ENCODE results near the gene EDIL3. TPM values are rescaled to one million over a fixed set of nuclear protein-coding genes. Genes with fewer than 3 reads are reported as not detected.
"Not testable (repeated sequence)": the region's sequence is repeated elsewhere in the genome, so short reads cannot be mapped to it uniquely, and the experiment has no call there.

Gene EDIL3
- polyA plus RNA-seq, 1 donor (not counting 4 experiments of a cell fraction or from before 2014, with no cell fraction given), result 0.34 TPM

DNA sequence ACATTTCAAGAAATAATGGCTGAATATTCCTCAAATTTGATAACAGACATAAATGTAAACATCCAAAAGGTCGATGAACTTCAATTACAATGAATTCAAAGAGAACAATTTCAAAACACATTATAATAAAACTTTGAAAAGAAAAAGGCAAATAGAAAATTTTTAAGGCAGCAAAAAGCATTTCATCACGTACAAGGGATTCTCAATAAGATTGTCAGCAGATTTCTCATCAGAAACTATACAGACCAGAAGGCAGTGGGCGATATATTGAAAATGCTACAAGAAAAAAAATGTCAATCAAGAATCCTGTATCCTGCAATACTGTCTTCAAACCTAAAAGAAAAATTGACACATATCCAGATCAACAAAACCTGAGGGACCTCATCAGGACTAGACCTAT, 62.0 kb downstream of the EDIL3 start:
- no peaks in the 10 kb centered on the region for H3K4me1 ChIP-seq (ENCODE audit: control insufficient read depth, extremely low read depth, insufficient read depth, low read length)
- H3K27me3 ChIP-seq (ENCODE audit: control insufficient read depth, extremely low read depth, insufficient read depth, low read length), result no peaks in the 10 kb centered on the region
- DNase-seq (ENCODE audit: low read depth, low spot score) (no peak), FAIRE-seq (no peak)
- no peak overlapping the region for H3K4me2 ChIP-seq (ENCODE audit: control insufficient read depth, extremely low read depth, insufficient read depth, low read depth, low read length)
- H2AFZ ChIP-seq (ENCODE audit: control insufficient read depth, low read length), result no peak overlapping the region
- H3K4me3 ChIP-seq (ENCODE audit: control insufficient read depth in 2 of 3, extremely low read depth in 1 of 3, insufficient read depth in 2 of 3, low read depth in 1 of 3, low read length in 3 of 3), result no peak overlapping the region
- H4K20me1 ChIP-seq (ENCODE audit: control insufficient read depth, extremely low read depth, insufficient read depth, low read length), result no peaks in the 10 kb centered on the region
- H3K36me3 ChIP-seq (ENCODE audit: control insufficient read depth in 2 of 2, extremely low read depth in 1 of 2, insufficient read depth in 2 of 2, low read length in 2 of 2), result no peaks in the 10 kb centered on the region
- H3K9me3 ChIP-seq (ENCODE audit: control insufficient read depth, low read depth, low read length), result no peaks in the 10 kb centered on the region
- no peaks in the 10 kb centered on the region for H3K9me1 ChIP-seq (ENCODE audit: control insufficient read depth, extremely low read depth, insufficient read depth, low read length)
- no peak overlapping the region for H3K9ac ChIP-seq (ENCODE audit: control insufficient read depth, extremely low read depth, insufficient read depth, low read length)
- TF ChIP-seq, protein P1, sequence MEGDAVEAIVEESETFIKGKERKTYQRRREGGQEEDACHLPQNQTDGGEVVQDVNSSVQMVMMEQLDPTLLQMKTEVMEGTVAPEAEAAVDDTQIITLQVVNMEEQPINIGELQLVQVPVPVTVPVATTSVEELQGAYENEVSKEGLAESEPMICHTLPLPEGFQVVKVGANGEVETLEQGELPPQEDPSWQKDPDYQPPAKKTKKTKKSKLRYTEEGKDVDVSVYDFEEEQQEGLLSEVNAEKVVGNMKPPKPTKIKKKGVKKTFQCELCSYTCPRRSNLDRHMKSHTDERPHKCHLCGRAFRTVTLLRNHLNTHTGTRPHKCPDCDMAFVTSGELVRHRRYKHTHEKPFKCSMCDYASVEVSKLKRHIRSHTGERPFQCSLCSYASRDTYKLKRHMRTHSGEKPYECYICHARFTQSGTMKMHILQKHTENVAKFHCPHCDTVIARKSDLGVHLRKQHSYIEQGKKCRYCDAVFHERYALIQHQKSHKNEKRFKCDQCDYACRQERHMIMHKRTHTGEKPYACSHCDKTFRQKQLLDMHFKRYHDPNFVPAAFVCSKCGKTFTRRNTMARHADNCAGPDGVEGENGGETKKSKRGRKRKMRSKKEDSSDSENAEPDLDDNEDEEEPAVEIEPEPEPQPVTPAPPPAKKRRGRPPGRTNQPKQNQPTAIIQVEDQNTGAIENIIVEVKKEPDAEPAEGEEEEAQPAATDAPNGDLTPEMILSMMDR (optimal IDR thresholded peaks at IDR 0.05 in 1 of 3, IDR thresholded peaks at IDR 0.05 in 1 of 3, conservative IDR thresholded peaks at IDR 0.05 in 1 of 3; ENCODE audit: extremely low read depth in 1 of 3, insufficient read depth in 2 of 3, low read length in 3 of 3), result no peak
- TF ChIP-seq EZH2 (IDR thresholded peaks at IDR 0.05; ENCODE audit: low read length), result no peak
- dilution Hi-C loops (cut with MboI; ENCODE audit: extremely low pct_ligation_motif_present, low sequenced_read_pairs), result no loop called here
- no peaks in the 10 kb centered on the region for H3K79me2 ChIP-seq (ENCODE audit: control insufficient read depth, insufficient read depth, low read length)
- H3K27ac ChIP-seq (ENCODE audit: control insufficient read depth, insufficient read depth, low read length), result no peak overlapping the region

DNA sequence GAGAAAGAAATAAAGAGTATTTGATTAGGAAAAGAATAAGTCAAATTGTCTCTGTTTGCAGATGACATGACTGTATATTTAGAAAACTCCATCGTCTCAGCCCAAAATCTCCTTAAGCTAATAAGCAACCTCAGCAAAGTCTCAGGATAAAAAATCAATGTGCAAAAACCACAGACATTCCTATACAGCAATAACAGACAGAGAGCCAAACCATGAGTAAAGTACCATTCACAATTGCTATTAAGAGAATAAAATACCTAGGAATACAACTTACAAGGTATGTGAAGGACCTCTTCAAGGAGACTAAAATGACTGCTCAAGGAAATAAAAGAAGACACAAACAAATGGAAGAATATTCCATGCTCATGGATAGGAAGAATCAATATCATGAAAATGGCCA, 66.9 kb downstream of the EDIL3 start:
- H3K9me1 ChIP-seq (ENCODE audit: control insufficient read depth, extremely low read depth, insufficient read depth, low read length); H3K27me3 ChIP-seq (ENCODE audit: control insufficient read depth, extremely low read depth, insufficient read depth, low read length); H2AFZ ChIP-seq (ENCODE audit: control insufficient read depth, low read length); H3K9me3 ChIP-seq (ENCODE audit: control insufficient read depth, low read depth, low read length); H4K20me1 ChIP-seq (ENCODE audit: control insufficient read depth, extremely low read depth, insufficient read depth, low read length); dilution Hi-C loops (cut with MboI; ENCODE audit: extremely low pct_ligation_motif_present, low sequenced_read_pairs); H3K79me2 ChIP-seq (ENCODE audit: control insufficient read depth, insufficient read depth, low read length); H3K36me3 ChIP-seq (ENCODE audit: control insufficient read depth in 2 of 2, extremely low read depth in 1 of 2, insufficient read depth in 2 of 2, low read length in 2 of 2); H3K9ac ChIP-seq (ENCODE audit: control insufficient read depth, extremely low read depth, insufficient read depth, low read length); FAIRE-seq; H3K4me3 ChIP-seq (ENCODE audit: control insufficient read depth in 2 of 3, extremely low read depth in 1 of 3, insufficient read depth in 2 of 3, low read depth in 1 of 3, low read length in 3 of 3); H3K4me1 ChIP-seq (ENCODE audit: control insufficient read depth, extremely low read depth, insufficient read depth, low read length); DNase-seq (ENCODE audit: low read depth, low spot score); H3K27ac ChIP-seq (ENCODE audit: control insufficient read depth, insufficient read depth, low read length); H3K4me2 ChIP-seq (ENCODE audit: control insufficient read depth, extremely low read depth, insufficient read depth, low read depth, low read length): not testable (repeated sequence)

DNA sequence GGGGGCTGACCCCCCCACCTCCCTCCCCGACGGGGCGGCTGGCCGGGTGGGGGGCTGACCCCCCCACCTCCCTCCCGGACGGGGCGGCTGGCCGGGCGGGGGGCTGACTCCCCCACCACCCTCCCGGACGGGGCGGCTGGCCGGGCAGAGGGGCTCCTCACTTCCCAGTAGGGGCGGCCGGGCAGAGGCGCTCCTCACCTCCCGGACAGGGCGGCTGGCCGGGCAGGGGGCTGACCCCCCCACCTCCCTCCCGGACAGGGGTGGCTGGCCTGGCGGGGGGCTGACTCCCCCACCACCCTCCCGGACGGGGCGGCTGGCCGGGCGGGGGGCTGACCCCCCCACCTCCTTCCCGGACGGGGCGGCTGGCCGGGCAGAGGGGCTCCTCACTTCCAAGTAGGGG, 72.4 kb downstream of the EDIL3 start:
- FAIRE-seq; H3K79me2 ChIP-seq (ENCODE audit: control insufficient read depth, insufficient read depth, low read length); dilution Hi-C loops (cut with MboI; ENCODE audit: extremely low pct_ligation_motif_present, low sequenced_read_pairs); H3K9me1 ChIP-seq (ENCODE audit: control insufficient read depth, extremely low read depth, insufficient read depth, low read length); H3K36me3 ChIP-seq (ENCODE audit: control insufficient read depth in 2 of 2, extremely low read depth in 1 of 2, insufficient read depth in 2 of 2, low read length in 2 of 2); H3K4me3 ChIP-seq (ENCODE audit: control insufficient read depth in 2 of 3, extremely low read depth in 1 of 3, insufficient read depth in 2 of 3, low read depth in 1 of 3, low read length in 3 of 3); H3K4me1 ChIP-seq (ENCODE audit: control insufficient read depth, extremely low read depth, insufficient read depth, low read length); DNase-seq (ENCODE audit: low read depth, low spot score); H4K20me1 ChIP-seq (ENCODE audit: control insufficient read depth, extremely low read depth, insufficient read depth, low read length); H3K27me3 ChIP-seq (ENCODE audit: control insufficient read depth, extremely low read depth, insufficient read depth, low read length); H3K9me3 ChIP-seq (ENCODE audit: control insufficient read depth, low read depth, low read length); H3K27ac ChIP-seq (ENCODE audit: control insufficient read depth, insufficient read depth, low read length); H3K9ac ChIP-seq (ENCODE audit: control insufficient read depth, extremely low read depth, insufficient read depth, low read length); H3K4me2 ChIP-seq (ENCODE audit: control insufficient read depth, extremely low read depth, insufficient read depth, low read depth, low read length); H2AFZ ChIP-seq (ENCODE audit: control insufficient read depth, low read length): not testable (repeated sequence)

DNA sequence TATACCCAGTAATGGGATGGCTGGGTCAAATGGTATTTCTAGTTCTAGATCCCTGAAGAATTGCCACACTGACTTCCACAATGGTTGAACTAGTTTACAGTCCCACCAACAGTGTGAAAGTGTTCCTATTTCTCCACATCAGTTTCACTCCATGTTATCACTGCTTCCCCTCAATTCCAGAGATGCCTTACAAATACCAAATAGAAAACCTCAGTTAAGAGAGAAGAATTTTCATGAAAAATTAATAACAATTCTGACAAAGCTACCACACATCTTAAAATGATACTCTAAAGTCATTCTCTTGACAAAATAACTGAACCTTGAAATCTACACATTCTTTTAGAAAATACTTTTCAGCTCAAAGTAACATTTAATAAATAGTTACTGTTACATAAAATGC, 74.8 kb downstream of the EDIL3 start:
- dilution Hi-C loops (cut with MboI; ENCODE audit: extremely low pct_ligation_motif_present, low sequenced_read_pairs); H3K4me1 ChIP-seq (ENCODE audit: control insufficient read depth, extremely low read depth, insufficient read depth, low read length); H4K20me1 ChIP-seq (ENCODE audit: control insufficient read depth, extremely low read depth, insufficient read depth, low read length); H3K36me3 ChIP-seq (ENCODE audit: control insufficient read depth in 2 of 2, extremely low read depth in 1 of 2, insufficient read depth in 2 of 2, low read length in 2 of 2); H3K27me3 ChIP-seq (ENCODE audit: control insufficient read depth, extremely low read depth, insufficient read depth, low read length); H3K9me1 ChIP-seq (ENCODE audit: control insufficient read depth, extremely low read depth, insufficient read depth, low read length); H3K79me2 ChIP-seq (ENCODE audit: control insufficient read depth, insufficient read depth, low read length); H2AFZ ChIP-seq (ENCODE audit: control insufficient read depth, low read length); H3K4me2 ChIP-seq (ENCODE audit: control insufficient read depth, extremely low read depth, insufficient read depth, low read depth, low read length); H3K9me3 ChIP-seq (ENCODE audit: control insufficient read depth, low read depth, low read length); FAIRE-seq; H3K4me3 ChIP-seq (ENCODE audit: control insufficient read depth in 2 of 3, extremely low read depth in 1 of 3, insufficient read depth in 2 of 3, low read depth in 1 of 3, low read length in 3 of 3); H3K27ac ChIP-seq (ENCODE audit: control insufficient read depth, insufficient read depth, low read length); H3K9ac ChIP-seq (ENCODE audit: control insufficient read depth, extremely low read depth, insufficient read depth, low read length); DNase-seq (ENCODE audit: low read depth, low spot score): not testable (repeated sequence)

Measured in keratinocyte (primary cell).